PFSK-1 (cell line): ENCODE data around the gene LIPC.

Source experiments
- FOXP2 ChIP-seq: optimal IDR thresholded peaks from 2 replicates; pipeline ENCODE3; 2011; ENCODE audit warnings: borderline replicate concordance, control low read depth, inconsistent platforms; ENCODE audit not compliant: insufficient read depth; ENCODE audit errors: extremely low read length, extremely low read depth
- POLR2AphosphoS5 ChIP-seq: IDR thresholded peaks from 2 replicates; pipeline ENCODE4 v1.6.1; 2012; ENCODE audit warnings: low read depth, mild to moderate bottlenecking, control low read depth, low read length, moderate library complexity

GRCh38 chr15:58419803-58420524, 11.8 kb upstream of the LIPC start:
- TF ChIP-seq POLR2AphosphoS5 (no peak), FOXP2 (no peak)
